Measurements from ENCODE around the gene DDX11.
"Not testable (repeated sequence)": the region's sequence is repeated elsewhere in the genome, so short reads cannot be mapped to it uniquely, and the experiment has no call there.

The DDX11 gene

DNA sequence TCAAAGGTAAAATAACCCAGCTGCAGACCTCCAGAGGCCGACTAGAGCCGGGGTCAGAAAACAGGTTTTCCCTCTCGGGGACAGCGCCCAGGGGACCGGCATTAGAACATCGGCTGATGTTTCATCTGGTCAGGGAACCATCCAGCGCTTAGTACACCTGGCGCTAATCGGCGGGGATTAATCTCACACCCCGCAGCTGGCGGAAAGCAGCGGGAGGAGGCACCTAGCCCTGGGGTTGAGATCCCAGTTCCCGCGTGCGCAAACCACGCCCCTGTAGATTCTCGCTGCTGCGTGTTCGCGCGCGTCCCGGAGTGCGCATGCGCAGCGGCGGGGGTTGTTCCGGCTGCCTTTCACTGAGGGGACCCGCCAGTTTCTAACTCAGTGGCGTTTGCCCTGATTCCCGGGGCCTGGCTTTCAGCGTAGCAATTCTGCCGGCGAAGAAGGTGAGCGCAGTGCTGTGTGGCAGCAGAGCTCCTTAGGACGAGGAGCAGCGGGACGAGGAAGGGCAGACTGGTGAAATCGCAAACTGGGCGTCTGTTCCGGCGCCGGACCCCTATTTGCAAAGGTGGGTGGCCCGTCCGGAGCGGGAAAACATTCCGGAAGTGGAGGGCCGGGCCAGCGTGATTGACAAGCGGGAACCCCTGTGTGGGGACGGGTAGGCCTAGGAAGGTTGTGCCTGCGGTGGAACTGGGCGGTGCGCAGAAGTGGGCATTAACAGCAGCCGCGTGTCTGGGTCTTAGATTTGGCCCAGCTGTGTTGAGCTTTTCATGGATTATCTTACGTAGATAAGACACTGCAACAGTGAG is at the start of gene DDX11:
Gene DDX11 (plus strand): TSS at position 334 of the 806 bp plus-strand sequence. CDS start 4,534 bp downstream, outside the sequence.
- DNase-seq, result peak; percentile 71

DNA sequence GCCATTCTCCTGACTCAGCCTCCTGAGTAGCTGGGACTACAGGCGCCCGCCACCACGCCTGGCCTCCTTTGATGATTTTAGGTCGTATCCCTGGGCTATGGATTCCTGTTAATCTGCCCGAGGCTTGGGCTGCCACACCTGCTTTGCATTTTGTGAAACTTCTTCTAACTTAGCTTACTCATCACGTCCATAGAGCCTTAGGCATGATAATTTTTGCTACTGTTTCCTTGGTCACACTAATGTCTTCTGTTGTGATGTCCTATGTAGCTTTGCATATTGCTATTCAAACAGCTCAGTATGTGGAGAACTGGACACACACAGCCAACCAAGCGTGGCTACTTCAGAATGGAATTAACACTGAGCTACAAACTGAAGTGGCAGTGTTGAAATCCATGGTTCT is 47.5 kb upstream of the DDX11 start:
- no peak for DNase-seq

DNA sequence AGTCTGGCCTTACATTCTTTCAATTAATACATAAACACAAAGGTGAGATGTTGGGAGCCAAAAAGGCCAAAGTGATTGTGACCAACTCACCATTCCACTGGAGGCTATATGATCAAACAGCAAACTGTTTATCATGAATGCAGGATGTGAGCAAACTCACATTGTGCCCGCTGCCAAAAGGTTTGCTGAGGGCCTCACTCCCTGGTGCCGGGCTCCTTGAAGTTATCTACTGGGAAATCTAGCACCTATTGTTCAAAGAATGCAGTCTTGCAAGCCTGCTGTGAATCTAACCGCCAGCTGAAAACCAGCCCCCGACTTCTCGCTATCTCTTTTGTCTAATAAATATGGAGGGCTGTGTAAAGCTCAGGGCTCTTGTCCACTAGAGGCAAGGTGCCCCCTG is 46.7 kb upstream of the DDX11 start:
- not testable (repeated sequence) for DNase-seq

DNA sequence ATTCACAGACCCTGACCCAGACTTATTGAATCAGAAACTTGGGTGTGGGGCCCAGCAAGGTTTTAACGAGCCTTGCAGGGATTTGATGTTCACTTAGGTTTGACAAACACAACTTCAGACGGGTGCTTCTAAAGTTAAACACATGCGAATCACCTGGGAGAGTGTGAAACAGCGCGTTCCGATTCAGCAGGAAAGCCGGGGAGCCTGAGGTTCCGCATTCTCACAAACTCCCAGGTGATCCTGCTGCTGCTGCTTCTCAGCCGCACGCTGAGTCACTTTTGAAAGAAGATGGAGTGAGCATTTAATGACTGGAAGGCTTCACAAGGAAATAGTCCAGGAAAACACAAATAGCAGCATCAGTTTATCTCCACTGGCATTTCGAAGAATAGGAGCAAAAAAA is 44.2 kb upstream of the DDX11 start:
- no peak for DNase-seq

DNA sequence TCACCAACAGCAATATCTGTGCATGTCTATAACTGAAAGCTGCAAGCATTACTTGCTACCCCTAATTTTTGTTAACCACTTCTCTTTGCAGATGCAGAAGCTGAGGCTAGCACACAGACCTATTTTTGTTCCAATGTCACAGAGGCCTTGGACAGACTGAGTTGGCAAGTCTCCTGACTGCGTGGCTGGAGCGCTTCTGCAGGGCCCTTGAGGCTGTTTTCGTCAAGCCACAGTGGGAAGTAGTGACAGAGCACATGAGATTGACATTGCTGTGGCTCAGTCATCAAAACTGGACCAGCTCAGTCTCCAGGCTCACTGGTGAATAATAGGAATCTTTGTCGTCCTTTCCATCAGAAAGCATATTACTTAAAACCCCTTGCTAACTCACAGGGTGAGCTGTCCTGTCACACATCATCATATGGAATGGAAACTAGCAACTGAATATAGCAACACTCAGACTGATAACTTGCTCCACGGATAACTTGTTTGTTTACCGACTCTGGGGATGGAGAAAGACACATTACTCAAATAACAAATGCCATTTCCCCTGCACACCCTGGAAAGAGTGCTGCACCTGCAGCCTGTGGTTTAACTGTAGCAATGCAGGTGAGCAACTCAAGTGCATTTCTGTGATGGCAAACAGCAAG is 43.6 kb upstream of the DDX11 start:
- no peak for DNase-seq

DNA sequence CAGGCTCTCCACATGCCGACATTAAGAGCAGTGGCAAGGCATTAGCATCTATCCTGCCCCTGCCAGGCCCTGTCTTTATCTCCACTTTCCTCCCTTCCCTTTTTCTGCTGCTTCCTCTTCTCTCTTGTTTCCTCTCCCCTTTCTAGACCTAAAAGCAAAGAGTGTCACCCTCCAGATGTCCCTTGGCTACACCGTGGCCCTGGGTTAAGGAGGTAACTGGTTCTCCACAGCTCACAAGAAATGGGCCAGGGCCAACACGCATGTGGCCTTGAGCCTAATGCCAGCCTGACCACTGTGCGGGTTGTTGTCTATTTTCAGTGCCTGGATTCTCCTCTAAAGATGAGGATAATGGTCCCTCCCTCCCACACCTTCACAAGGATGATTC is 41.7 kb upstream of the DDX11 start:
- no peak for DNase-seq

DNA sequence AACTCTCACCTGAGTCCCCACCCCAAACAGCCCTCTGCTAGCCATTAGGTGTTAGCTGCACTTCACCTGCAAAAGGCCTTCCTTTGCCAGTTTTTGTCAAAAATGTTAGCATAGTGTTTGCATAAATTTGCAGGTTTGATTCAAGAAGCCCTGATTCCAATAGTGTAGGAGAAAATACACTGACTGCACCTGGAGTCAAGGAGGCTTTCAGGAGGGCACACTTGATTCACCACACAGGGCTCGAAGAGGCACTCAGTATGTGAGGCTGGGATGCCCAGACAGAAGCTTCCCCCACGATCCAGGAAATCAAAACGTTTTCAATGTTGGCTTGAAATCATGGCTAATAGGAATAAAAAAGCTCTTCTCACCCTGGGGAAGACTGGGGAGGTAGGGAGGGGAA is 40.5 kb upstream of the DDX11 start:
- no peak for DNase-seq

DNA sequence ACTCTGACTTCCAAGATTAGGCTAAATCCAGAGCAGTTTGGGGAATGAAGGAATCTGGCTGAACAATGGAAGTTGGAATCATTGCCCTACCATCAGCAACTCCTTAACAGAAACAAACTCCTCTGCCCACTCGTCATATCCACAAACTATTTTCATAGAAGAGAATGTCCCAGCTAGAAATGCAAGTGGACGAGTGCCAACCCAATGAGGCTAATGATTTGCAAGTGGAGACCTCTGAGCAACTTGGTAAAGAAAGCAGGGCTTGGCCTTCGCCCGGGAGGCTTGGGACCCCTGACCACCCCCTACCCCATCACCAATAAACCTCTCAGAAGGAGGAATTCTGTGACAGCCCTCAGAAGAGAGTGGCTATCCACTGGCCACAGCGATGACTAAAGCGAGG is 40.0 kb upstream of the DDX11 start:
- DNase-seq, result no peak

DNA sequence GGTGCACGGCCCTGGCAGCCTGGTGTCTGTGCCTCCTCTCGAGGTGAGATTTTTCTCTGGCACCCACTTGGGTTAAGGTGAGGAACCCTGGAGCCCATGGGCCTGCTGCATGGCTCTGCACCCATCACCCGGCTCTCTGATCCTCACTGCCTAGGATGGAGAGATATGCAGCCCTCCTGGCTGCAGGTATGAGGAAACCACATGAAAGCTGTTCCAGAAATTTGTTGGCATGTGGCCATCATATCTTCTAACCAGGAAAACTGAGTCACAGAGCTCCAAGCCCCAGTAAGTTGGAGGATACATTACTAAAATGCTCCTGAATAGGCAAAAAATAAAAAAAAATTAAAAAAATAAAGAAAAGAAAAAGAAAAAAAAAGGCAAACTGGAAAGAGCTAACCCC is 39.3 kb upstream of the DDX11 start:
- no peak for DNase-seq

DNA sequence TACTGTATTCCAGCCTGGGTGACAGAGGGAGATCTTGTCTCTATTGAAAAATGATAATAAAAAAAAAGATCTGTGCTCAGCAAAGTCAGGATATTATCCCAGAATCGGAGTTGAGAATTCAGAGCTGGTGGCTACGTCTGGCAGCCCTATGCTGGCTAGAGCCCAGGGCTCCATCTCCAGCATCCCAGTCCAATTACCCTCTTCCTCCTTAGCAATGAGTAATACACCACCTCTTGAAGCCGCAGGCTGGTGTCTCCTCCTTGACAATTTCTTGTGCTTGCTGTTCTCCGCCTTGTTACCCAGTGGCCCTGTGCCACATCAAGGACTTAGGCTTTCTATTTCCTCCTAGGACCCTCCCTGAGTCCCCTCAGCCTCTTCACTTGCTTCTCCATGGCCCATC is 38.4 kb upstream of the DDX11 start:
- no peak for DNase-seq

DNA sequence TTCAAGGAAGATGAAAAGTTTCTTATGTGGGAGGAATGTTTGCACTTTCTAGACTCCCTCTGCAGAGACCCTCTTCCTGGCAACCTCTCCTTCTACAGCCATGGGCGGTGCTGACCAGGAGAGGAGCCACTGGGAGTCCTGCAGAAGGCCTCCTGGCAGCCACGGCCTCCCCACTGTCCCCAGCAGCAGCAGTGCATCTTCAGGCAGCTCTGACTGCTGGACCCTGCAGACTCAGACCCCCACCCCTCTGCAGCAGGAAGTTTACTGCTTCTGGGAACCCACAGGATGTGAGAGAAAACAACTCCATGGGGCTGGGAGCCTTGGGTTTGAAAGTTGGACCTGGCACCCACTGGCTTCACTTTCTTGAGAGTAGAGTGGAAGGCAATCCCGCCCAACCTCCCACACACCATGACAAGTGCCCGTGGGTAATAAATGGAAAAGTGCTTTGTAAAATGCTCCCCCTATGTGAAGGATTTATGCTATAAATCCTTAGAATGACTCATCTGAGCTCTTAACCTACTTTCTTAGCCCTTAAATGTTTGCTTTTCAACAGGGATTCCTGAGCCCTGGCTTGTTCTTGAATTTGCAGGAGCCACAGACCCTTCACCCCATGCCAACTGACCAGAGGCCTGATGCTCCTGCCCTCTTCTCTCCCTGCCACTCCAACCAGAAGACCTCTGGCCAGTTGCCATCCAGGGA is 37.5 kb upstream of the DDX11 start:
- no peak for DNase-seq

DNA sequence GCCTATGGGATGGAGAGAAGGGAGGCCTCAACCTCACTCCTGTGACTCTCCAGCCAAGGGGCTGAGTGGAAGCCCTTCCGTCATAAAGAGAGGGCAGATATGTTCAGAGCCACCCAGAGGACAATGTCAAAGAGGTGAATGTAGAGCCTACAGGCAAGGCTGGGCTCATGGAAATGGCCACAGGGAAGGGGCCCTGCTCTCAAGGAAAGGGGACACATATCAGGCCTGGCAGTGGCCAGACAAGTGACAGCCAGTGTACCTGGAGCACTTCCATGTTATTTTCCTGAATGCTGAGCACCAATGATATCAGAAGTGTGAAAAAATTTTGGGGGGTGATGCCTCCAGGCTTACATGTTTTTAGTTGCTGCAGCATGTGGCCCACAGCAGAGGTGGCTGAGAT is 36.6 kb upstream of the DDX11 start:
- no peak for DNase-seq

DNA sequence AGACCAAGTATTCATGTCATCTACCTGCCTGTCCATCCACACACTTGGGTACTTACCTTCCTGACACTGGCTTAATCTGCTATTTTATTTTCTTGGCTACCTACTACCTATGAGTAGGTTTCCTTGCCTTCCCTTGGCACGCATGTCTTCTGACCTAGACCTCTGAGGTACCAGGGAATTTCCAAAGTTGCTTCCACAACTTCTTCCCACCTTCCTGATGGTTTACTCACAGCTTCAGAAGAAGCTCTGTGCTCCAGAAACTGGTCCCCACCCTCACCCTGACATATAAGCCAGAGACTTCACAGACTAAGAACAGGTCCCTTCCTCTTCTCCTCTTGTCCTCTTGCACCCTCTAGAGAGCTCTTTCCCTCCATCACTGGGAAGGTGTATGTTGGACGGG is 35.7 kb upstream of the DDX11 start:
- DNase-seq, result no peak

DNA sequence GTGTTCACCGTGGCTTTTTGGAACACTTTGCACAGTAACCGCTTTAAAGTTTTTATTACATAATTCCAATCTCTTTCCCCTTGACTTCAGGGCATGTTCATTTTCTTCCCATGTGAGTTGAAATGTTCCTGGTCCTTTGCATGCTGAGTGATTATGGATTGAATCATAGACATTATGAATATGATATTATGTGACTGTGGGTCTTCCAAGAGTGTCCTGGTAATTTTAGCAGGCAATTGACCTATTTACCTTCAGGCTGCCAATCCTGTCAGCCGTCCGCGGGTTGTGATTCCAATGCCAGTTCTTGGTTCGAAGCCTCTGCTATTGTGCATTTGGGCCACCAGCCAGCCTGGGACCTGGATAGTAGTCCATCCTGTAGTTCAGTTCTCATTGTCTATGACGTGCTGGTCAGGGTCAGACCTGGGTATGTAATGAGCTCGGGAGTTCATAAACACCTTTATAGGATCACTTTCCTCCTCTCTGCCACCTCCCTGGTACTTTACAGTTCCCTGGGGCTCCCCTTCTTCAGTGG is 32.6 kb upstream of the DDX11 start:
- no peak for DNase-seq

DNA sequence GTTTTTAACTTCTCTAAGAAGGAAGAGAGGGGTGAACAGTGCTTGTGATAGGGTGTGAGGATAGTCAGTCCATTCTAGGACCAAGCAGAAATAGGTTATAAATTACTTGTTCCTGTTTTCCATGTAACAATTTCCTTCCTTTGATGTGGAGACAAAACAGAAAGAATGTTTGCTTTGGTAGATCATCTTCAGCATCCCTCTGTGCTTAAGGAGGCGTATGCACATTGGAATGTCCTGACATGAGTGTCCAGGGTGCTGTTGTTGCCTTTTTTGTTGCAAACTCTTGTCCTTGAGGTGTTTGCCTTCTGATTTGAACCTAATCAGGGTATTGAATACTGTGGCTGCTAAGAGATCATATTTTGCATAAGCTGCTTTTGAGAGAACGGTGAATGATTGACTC is 23.5 kb upstream of the DDX11 start:
- DNase-seq, result not testable (repeated sequence)

DNA sequence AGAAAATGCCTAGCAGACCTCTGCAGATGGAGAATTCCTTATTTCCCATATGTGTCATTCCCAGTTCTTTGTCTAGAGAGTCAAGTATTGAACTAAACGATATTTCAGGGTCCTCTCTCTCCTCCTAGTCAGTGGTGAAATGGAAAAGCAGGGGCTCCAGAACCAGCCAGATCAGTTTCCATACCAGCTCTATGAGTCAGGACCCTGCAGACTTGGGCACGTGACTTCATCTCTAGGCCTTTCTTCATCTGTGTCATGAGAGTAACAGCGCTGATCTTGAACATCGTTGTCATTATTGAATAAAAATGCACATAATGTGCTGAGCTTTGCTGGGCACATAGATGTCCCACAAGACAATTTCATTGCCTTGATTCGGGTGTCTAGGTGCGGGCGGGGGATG is 23.1 kb upstream of the DDX11 start:
- DNase-seq, result not testable (repeated sequence)

DNA sequence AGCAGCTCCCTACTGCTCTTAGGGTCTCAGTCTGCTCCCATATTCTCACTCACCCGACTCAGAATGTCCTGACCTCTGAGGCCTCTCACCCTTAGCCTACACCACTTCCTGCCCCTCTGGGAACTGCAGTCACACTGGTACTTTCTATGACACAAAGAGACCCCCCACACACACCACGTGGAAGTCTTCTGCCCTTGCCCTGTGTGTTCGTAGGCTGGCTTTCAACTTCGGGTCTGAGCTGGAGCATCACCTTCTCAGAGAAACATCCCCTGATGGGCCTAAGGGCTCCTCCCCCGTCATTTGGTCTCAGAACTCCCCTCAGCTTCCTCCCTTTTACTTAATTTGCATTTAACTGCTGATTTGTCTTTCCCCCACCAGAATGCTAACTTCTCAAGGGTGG is 22.0 kb upstream of the DDX11 start:
- DNase-seq, result not testable (repeated sequence)

DNA sequence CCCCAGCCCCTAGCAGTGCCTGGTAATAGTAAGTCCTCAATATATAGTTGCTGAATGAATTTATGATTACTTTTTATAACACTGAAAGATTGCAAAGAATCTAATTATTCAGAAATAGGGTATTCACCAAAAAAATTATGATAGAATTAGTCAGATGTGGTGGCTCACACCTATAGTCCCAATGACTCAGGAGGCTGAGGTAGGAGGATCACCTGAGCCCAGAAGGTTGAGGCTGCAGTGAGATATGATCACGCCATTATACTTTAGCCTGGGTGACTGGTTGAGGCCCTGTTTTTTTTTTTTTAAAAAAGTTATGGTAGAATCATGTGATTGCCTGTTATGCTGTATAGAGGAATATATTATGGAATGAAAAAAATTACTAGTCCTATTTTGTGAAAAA is 21.5 kb upstream of the DDX11 start:
- not testable (repeated sequence) for DNase-seq

DNA sequence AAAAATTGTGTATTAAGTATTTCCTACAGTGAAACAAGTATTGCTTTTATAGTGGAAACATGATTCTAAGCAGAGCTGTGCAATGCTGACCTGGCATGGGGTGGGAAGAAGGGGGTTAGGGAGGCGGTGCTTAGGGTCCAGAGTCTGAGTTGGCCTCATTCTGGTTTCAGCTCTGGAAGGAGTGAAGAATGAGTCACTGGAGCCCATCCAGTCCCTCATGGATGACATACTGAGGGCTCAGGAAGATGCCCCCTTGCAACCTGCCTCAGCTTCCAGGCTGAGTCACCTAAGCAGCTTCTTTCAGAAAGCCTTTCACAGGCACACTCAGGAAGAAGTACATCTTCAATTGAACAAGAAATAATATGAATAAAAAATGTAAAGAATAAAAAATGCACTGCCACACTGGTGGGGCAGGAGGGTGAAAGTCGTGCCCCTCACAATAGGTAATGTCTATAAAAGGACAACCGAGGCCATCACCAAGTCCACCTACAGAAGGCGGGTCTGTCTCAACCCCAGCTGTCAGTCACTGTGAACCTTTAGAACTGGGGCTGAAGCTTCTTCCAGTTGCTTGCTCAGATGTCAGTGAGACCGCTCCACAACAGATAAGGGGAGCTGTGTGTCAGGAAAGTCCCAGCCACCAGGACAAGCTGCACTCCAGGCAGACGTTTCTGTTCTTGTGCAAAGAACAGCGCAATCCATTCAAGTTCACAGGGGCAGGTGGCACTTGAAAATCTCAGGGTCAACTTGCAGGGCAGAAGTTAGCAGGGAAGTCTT is 20.8 kb upstream of the DDX11 start:
- DNase-seq, result not testable (repeated sequence)

DNA sequence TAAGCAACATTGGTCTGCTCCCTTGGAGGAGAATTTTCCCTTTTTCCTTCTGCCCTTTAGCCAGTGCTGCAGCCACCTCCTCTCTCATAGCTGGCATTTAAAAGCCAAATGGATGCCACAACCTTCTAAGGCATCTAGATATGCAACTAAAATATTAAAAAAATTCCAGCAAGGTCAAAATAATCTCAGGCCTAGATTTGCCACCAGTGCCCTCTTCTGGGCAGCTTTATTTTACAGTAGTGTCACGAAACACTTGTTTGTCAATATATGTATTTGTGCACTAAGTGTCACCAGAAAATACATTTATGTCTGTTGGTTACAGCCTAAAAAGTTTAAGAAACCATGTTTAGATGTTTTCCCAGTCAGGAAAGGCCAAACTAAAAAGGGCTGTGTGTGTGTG is 19.7 kb upstream of the DDX11 start:
- not testable (repeated sequence) for DNase-seq

DNA sequence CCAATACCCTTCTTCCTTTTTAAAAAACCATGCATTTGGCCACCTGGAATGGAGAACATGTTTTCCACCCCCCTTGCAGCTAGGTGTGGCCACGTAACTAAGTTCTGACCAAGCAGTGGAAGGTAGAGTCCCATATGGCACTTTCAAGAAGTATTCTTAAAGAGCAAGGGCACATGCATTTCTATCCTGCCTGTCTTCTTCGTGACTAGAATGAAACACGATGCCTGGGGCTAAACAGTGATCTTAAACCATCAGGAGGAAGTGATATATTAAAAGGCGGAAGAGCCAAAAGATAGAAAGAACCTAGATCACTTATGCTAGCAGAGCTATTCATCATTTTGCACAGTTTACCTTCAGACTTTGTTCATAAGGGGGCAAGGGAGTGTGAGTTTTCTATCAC is 16.0 kb upstream of the DDX11 start:
- DNase-seq, result no peak

DNA sequence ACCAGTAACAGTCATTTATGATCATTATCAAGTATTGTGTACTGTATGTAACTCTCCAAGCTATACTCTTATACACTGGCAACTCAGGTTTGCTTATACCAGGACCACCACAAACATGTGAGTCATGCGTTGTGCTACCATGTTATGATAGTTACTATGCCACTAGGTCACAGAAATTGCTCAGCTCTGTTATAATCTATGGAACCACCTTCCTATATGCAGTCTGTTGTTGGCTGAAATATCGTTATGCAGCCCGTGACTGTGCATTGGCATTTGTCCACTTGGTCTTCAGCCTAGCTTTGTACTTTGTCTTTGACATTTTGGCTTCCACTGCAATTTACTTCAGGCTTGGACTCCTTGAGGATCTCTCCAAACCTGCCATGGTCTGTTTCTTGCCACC is 7.5 kb upstream of the DDX11 start:
- DNase-seq, result not testable (repeated sequence)

DNA sequence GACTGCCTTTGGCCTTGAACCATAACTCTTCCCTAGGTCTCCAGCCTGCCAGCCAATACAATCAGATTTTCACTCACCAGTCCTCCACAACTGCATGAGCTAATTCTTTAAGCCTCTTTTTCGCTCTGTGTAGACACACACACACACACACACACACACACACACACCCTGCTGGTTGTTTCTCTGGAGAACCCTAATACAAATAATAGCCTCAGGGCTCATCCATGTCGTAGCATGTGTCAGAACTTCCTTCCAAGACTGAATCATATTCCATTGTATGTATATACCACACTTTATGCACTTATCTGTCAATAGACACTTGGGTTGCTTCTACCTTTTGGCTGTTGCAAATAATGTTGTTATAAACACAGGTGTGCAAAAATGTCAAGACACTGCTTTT is 6.0 kb upstream of the DDX11 start:
- DNase-seq, result not testable (repeated sequence)

Measured in NCI-H748 treated with DMSO at 0.1 percent for 48 hours (cell line).